GM18498 (cell line): ENCODE measurements around the gene NOSTRIN.
A peak's percentile ranks its signal among the peaks of the same experiment; 100 is the strongest.
"Not testable (repeated sequence)": the region's sequence is repeated elsewhere in the genome, so short reads cannot be mapped to it uniquely, and the experiment has no call there.

Experiments
- ATAC-seq: cut with Tn5 transposase; IDR thresholded peaks from one replicate; pipeline ENCODE4 v1.9.1; 2021; ENCODE audit warnings: mild to moderate bottlenecking, moderate library complexity; ENCODE audit not compliant: unreplicated experiment

The NOSTRIN gene

GRCh38 chr2:168870824-168871223 lies 68.4 kb downstream of the NOSTRIN start:
- not testable (repeated sequence) for ATAC-seq

DNA sequence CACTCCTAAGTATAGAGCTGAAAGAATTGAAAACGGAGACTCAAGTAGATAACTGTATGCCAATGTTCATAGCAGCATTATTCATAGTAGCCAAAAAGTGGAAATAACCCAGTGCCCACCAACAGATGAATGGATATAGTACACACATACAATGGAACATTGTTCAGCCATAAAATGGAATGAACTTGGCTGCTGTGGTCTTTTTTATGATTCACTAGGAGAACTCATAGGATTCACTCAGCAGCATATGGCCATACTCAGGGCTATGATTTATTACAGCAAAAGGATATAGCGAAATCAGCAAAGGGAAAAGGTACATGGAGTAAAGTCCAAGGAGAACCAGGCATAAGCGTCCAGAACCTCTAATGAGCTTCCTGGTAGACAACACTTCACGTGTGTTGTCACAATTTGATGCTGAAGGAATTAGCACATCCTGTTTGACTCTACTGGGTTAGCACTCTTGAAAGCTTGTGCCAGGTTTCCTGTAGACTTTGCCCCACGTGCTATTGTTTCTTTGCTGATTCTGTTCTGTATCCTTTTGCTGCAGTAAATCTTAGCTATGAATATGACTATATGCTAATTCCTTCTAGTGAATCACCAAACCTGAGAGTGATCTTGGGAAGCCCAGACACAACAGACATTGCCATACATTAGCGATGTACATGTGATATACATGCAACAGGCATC lies 72.1 kb downstream of the NOSTRIN start:
- no peak for ATAC-seq

DNA sequence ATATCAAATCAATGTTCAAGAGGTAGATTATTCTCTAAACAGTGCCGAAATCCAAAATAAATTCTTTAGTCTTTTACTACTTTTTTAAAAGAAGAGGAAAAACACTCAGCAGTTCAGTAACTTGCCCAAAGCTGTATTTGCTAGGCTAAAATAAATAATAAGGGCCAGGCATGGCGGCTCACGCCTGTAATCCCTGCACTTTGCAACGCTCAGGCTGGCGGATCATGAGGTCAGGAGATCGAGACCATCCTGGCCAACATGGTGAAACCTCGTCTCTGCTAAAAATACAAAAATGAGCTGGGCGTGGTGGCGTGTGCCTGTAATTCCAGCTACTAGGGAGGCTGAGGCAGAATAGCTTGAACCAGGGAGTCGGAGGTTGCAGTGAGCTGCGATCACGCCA lies 79.7 kb downstream of the NOSTRIN start:
- ATAC-seq: not testable (repeated sequence)

GRCh38 chr2:168884975-168885374 lies 82.5 kb downstream of the NOSTRIN start:
- no peak for ATAC-seq

DNA sequence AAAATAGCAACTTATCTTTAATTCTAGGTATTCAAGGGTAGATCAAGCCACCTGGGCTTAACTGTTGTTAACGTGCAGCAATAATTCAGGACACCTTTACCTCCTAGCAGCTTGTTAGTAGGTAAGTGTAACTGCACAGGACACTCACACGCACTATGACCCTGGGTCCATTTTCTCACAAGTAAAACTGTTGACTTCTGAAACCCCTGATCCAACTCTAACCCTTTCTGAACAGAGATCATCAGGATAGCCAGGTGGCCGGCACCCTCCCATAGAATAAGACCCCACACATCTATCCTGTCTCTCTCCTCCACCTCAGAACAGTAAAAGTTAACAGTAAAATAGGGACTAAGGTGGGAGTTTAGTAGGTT lies 87.2 kb downstream of the NOSTRIN start:
- no peak for ATAC-seq

- peak; percentile 100 for ATAC-seq
These were observed 87.8 kb downstream of the NOSTRIN start, which contains the start of gene SPC25 for GRCh38 chr2:168890006-168890782. Gene SPC25 (minus strand): TSS chr2:168890430. CDS start chr2:168889519, 911 bp downstream.

- no peak for ATAC-seq
These were observed 89.9 kb downstream of the NOSTRIN start for GRCh38 chr2:168892327-168892726.

- ATAC-seq: no peak
These were observed 91.7 kb downstream of the NOSTRIN start for GRCh38 chr2:168894101-168894500.

- no peak for ATAC-seq
These were observed 92.3 kb downstream of the NOSTRIN start for GRCh38 chr2:168894720-168895119.

GRCh38 chr2:168895771-168896170 lies 93.3 kb downstream of the NOSTRIN start:
- no peak for ATAC-seq

DNA sequence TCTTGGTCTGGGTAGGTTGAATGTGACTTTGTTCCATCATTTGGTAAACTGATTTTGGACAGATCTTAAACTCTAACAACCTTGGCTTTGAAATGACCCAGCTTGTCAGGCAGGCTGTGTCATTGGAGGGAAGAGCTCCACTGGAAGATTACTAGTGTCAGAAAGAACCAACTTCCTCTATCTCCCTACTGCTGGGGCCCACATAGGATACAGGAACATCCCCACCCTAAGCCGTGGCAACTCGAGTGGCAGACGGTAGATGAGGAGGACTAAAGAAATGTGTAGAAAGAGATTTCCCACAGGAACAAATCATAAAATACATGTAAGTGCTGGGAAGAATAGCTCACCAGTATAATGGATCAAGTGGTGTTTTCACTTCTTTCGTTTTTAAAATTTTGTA lies 94.3 kb downstream of the NOSTRIN start:
- ATAC-seq: no peak

GRCh38 chr2:168897449-168897848 lies 95.0 kb downstream of the NOSTRIN start:
- ATAC-seq: no peak

DNA sequence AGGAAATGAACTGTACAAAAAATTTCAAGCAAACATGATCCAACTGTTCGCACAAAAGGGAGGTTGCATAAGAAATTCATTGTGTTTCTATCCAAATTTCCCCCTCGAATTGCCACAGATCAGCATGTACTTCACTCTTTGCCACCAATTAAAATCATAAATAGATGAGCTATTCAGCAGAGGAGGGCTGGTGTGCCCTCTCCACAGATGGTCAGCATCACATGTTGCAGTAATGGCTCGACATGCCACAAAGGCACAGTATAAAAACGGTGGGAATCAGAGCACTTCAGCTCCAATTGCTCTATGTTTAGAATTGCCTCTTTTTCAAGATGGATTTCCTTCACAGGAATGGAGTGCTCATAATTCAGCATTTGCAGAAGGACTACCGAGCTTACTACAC lies 98.6 kb downstream of the NOSTRIN start, which contains the start of gene G6PC2:
TSS of gene G6PC2 (plus strand) at position 289 of the 400 bp plus-strand sequence. CDS start at position 330, 41 bp downstream.
- ATAC-seq: no peak

DNA sequence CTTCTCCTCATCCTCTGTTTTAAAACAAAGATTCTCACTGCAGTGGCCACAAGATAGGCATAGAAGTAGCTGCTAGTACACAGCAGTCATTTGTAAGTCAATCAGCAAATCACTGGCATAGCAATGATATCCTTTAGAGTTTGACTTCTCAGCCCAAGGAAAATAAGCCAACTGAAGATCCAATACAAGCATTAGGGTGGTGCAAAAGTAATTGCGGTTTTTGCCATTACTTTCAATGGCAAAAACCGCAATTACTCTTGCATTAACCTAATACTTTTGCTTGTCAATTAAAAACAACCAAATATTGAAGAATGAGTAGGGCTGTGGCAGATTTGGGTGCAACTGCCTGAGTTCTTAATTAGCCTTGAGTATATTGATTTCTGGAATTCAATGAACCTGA lies 101.5 kb downstream of the NOSTRIN start:
- ATAC-seq: no peak

GRCh38 chr2:168904358-168904757 lies 101.9 kb downstream of the NOSTRIN start:
- ATAC-seq: no peak

DNA sequence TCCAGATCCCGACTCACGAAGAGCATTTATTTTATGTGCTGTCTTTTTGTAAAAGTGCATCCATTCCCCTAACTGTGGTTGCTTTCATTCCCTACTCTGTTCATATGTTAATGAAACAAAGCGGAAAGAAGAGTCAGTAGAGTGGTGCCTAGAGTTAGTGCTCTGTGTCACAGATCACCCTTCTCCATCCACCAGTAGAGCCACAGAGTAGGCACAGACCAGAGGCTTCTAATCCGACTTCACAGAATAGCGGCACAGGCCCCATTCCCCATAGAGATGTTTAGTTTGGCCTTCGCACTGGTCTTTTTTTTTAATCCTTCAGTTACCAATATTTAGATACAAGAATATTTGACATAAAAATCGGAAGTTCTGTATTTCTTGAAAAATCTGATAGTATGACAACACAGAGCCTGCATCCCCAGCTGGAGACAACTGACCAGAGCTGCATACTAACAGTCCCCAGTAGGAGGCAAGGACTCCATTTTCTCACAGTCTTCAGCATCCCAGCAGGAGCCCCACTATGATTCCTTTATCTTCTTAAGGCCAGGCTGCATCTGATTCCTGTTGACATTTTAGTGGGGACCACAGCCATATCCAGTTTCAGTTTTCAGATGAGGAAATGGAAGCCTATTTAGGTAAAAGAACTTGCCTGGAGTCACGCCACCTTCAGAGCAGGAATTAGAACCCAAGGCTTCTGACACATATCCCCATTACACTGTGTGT lies 105.7 kb downstream of the NOSTRIN start:
- ATAC-seq: no peak

GRCh38 chr2:168910330-168910729 lies 107.9 kb downstream of the NOSTRIN start:
- ATAC-seq: no peak

- ATAC-seq: no peak
These were observed 110.0 kb downstream of the NOSTRIN start for GRCh38 chr2:168912466-168912865.

GRCh38 chr2:168912901-168913369 lies 110.5 kb downstream of the NOSTRIN start:
- no peak for ATAC-seq

GRCh38 chr2:168913495-168913894 lies 111.1 kb downstream of the NOSTRIN start:
- no peak for ATAC-seq
